GM23338 (cell line): ENCODE measurements around the gene KAZN.

Experiments
- CREB1 ChIP-seq: fragments of 250-450 bp; sonication (Bioruptor Pico); IDR thresholded peaks from 2 replicates; pipeline ENCODE4 v1.5.0; 2020; ENCODE audit warnings: low read depth, mild to moderate bottlenecking, moderate library complexity
- EZH2 ChIP-seq: fragments of 200-600 bp; sonication (generic); IDR thresholded peaks from one replicate; pipeline ENCODE4 v1.8.0; 2017; ENCODE audit warnings: antibody characterized with exemption, mild to moderate bottlenecking, low read depth; ENCODE audit not compliant: unreplicated experiment
- EZH2phosphoT487 ChIP-seq: fragments of 200-600 bp; sonication (generic); IDR thresholded peaks from one replicate; pipeline ENCODE4 v1.8.1; 2018; ENCODE audit warnings: antibody characterized with exemption; ENCODE audit not compliant: unreplicated experiment
- JUNB ChIP-seq: IDR thresholded peaks from one replicate; pipeline ENCODE4 v1.6.1; 2016; ENCODE audit warnings: antibody characterized with exemption; ENCODE audit not compliant: unreplicated experiment
- NANOG ChIP-seq: IDR thresholded peaks from 2 replicates; pipeline ENCODE4 v1.6.1; 2016; ENCODE audit warnings: antibody characterized with exemption, borderline replicate concordance
- POLR2AphosphoS5 ChIP-seq: IDR thresholded peaks from 2 replicates; pipeline ENCODE4 v1.6.1; 2016; ENCODE audit warnings: antibody characterized with exemption, low read depth
- STAT1 ChIP-seq: IDR thresholded peaks from one replicate; pipeline ENCODE4 v1.6.1; 2016; ENCODE audit warnings: antibody characterized with exemption; ENCODE audit not compliant: unreplicated experiment
- ZNF114 ChIP-seq: fragments of 250-450 bp; sonication (Bioruptor Pico); IDR thresholded peaks from 2 replicates; pipeline ENCODE4 v1.5.0; 2020; ENCODE audit warnings: mild to moderate bottlenecking, moderate library complexity
- ZNF331 ChIP-seq: fragments of 250-450 bp; sonication (Bioruptor Pico); IDR thresholded peaks from 2 replicates; pipeline ENCODE4 v1.5.0; 2020; ENCODE audit warnings: low read depth, mild to moderate bottlenecking, moderate library complexity
- TF ChIP-seq, protein P1 (sequence below), 2 experiments: fragments of 200-600 bp in 1 of 2; sonication (generic) in 1 of 2; conservative IDR thresholded peaks; 2 replicates each; pipeline versions ENCODE4 v1.5.1 to v1.6.1; 2016 to 2017; ENCODE audit warnings: antibody characterized with exemption in 2 of 2, low read depth in 2 of 2, mild to moderate bottlenecking in 2 of 2, moderate library complexity in 1 of 2
- TF ChIP-seq, protein P2 (sequence below): IDR thresholded peaks from one replicate; pipeline ENCODE4 v1.6.1; 2018; ENCODE audit warnings: antibody characterized with exemption; ENCODE audit not compliant: unreplicated experiment
- TF ChIP-seq, protein P3 (sequence below): IDR thresholded peaks from 2 replicates; pipeline ENCODE4 v1.6.1; 2016; ENCODE audit warnings: antibody characterized with exemption

DNA sequence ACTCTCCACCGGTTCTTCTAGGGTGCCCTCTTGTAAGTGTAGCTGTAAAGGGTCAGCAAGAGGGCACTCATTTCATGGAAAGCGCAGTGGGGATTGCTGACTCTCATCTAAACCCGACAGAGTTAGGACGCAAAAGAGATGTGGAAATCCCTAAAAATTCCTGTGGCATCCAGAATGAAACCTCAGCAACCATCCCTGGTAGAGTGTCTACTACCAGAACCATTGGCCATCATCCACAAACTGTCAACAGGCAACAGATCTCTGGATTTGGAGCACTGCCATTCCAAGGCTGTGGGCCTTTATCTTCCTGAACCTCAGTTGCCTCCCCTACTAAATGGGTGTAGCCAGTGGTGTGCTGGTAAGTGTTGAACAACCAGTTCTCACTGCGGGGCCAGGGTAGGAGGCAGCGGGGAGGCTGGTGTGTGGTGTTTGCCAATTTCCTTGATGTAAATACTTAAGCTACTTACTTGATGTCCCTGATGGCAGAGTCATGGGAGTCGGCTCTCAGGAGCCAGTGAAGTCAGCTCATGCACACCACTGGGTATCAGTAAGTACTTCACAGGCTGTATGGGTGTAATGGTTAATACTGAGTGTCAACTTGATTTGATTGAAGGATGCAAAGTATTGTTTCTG is 195.8 kb downstream of the KAZN start:
- TF ChIP-seq, protein P1, sequence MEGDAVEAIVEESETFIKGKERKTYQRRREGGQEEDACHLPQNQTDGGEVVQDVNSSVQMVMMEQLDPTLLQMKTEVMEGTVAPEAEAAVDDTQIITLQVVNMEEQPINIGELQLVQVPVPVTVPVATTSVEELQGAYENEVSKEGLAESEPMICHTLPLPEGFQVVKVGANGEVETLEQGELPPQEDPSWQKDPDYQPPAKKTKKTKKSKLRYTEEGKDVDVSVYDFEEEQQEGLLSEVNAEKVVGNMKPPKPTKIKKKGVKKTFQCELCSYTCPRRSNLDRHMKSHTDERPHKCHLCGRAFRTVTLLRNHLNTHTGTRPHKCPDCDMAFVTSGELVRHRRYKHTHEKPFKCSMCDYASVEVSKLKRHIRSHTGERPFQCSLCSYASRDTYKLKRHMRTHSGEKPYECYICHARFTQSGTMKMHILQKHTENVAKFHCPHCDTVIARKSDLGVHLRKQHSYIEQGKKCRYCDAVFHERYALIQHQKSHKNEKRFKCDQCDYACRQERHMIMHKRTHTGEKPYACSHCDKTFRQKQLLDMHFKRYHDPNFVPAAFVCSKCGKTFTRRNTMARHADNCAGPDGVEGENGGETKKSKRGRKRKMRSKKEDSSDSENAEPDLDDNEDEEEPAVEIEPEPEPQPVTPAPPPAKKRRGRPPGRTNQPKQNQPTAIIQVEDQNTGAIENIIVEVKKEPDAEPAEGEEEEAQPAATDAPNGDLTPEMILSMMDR (conservative IDR thresholded peaks at IDR 0.05; ENCODE audit: low read depth in 2 of 2) = no peak
- TF ChIP-seq, protein P2, sequence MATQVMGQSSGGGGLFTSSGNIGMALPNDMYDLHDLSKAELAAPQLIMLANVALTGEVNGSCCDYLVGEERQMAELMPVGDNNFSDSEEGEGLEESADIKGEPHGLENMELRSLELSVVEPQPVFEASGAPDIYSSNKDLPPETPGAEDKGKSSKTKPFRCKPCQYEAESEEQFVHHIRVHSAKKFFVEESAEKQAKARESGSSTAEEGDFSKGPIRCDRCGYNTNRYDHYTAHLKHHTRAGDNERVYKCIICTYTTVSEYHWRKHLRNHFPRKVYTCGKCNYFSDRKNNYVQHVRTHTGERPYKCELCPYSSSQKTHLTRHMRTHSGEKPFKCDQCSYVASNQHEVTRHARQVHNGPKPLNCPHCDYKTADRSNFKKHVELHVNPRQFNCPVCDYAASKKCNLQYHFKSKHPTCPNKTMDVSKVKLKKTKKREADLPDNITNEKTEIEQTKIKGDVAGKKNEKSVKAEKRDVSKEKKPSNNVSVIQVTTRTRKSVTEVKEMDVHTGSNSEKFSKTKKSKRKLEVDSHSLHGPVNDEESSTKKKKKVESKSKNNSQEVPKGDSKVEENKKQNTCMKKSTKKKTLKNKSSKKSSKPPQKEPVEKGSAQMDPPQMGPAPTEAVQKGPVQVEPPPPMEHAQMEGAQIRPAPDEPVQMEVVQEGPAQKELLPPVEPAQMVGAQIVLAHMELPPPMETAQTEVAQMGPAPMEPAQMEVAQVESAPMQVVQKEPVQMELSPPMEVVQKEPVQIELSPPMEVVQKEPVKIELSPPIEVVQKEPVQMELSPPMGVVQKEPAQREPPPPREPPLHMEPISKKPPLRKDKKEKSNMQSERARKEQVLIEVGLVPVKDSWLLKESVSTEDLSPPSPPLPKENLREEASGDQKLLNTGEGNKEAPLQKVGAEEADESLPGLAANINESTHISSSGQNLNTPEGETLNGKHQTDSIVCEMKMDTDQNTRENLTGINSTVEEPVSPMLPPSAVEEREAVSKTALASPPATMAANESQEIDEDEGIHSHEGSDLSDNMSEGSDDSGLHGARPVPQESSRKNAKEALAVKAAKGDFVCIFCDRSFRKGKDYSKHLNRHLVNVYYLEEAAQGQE = no peak
- no peak for TF ChIP-seq CREB1
- no peak for TF ChIP-seq POLR2AphosphoS5
- no peak for TF ChIP-seq EZH2
- no peak for TF ChIP-seq EZH2phosphoT487
- no peak for TF ChIP-seq JUNB
- no peak for TF ChIP-seq NANOG
- TF ChIP-seq STAT1 = no peak
- TF ChIP-seq ZNF331 (CRISPR knock-in tag) = no peak
- TF ChIP-seq, protein P3, sequence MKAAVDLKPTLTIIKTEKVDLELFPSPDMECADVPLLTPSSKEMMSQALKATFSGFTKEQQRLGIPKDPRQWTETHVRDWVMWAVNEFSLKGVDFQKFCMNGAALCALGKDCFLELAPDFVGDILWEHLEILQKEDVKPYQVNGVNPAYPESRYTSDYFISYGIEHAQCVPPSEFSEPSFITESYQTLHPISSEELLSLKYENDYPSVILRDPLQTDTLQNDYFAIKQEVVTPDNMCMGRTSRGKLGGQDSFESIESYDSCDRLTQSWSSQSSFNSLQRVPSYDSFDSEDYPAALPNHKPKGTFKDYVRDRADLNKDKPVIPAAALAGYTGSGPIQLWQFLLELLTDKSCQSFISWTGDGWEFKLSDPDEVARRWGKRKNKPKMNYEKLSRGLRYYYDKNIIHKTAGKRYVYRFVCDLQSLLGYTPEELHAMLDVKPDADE = no peak
- TF ChIP-seq ZNF114 = no peak
